GM10847 (cell line): ENCODE results near the gene ANXA11.

Experiments
- POLR2A ChIP-seq: IDR thresholded peaks from 2 replicates; pipeline ENCODE4 v1.6.1; 2011; ENCODE audit not compliant: insufficient read length; ENCODE audit errors: extremely low read depth

The ANXA11 gene

GRCh38 chr10:80184291-80184690 is 21.0 kb downstream of the ANXA11 start:
- no peak for TF ChIP-seq POLR2A

- TF ChIP-seq POLR2A = no peak
These were observed 21.9 kb downstream of the ANXA11 start for GRCh38 chr10:80183436-80183835.

- TF ChIP-seq POLR2A = no peak
These were observed 22.4 kb downstream of the ANXA11 start for GRCh38 chr10:80182986-80183385.

GRCh38 chr10:80177781-80178636 is 27.3 kb downstream of the ANXA11 start:
- TF ChIP-seq POLR2A = no peak

GRCh38 chr10:80176526-80176925 is 28.8 kb downstream of the ANXA11 start:
- no peak for TF ChIP-seq POLR2A

- no peak for TF ChIP-seq POLR2A
These were observed 30.5 kb downstream of the ANXA11 start for GRCh38 chr10:80174641-80175395.

- TF ChIP-seq POLR2A = no peak
These were observed 31.9 kb downstream of the ANXA11 start for GRCh38 chr10:80173466-80173865.

GRCh38 chr10:80172896-80173295 is 32.4 kb downstream of the ANXA11 start:
- no peak for TF ChIP-seq POLR2A

GRCh38 chr10:80171248-80171660 is 34.1 kb downstream of the ANXA11 start:
- TF ChIP-seq POLR2A = no peak

- no peak for TF ChIP-seq POLR2A
These were observed 34.7 kb downstream of the ANXA11 start for GRCh38 chr10:80170641-80171040.

- no peak for TF ChIP-seq POLR2A
These were observed 35.3 kb downstream of the ANXA11 start for GRCh38 chr10:80170026-80170425.

- TF ChIP-seq POLR2A = no peak
These were observed 36.5 kb downstream of the ANXA11 start for GRCh38 chr10:80168679-80169380.

GRCh38 chr10:80168162-80168511 is 37.2 kb downstream of the ANXA11 start:
- no peak for TF ChIP-seq POLR2A

GRCh38 chr10:80167471-80168161 is 37.7 kb downstream of the ANXA11 start:
- TF ChIP-seq POLR2A = no peak

GRCh38 chr10:80166581-80167470 is 38.5 kb downstream of the ANXA11 start:
- no peak for TF ChIP-seq POLR2A

- TF ChIP-seq POLR2A = no peak
These were observed 40.2 kb downstream of the ANXA11 start for GRCh38 chr10:80165173-80165572.
